HG02678 (cell line): Measurements from ENCODE around the gene UMODL1.
"Not testable (repeated sequence)": the region's sequence is repeated elsewhere in the genome, so short reads cannot be mapped to it uniquely, and the experiment has no call there.

Experiments used
- ATAC-seq: cut with Tn5 transposase; IDR thresholded peaks from one replicate; pipeline ENCODE4 v1.9.1; 2021; ENCODE audit warnings: mild to moderate bottlenecking, moderate library complexity; ENCODE audit not compliant: unreplicated experiment

Gene UMODL1

DNA sequence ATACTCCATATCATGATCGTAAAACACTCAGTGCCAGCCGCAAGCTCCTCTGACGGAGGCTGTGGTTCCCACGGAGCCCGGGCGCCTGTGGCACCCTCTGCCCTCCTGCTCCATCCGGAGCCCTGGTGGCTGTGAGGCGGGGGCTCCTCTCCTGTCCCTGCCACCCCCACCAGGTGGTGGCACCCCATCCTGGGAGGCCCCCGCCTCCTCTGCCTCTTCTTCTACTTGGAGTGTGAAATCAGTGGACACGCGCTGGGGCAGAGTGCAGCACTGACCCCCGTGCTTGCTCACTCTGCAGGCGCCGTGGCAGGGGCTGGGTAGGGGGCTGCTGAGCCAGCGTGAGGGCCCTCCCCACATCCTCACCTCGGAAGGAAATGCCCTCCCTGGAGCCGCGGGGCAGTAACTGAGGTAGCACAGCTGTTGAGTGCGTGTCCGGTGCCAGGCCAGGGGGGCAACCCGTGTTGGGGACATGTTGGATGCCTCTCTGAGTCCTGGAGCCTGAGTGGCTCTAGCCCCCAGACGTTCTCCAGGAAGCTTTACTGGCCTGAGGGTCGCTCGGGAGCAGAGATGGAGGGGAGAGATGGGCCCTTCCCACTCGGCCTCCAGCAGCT lies 89.1 kb downstream of the UMODL1 start:
- no peak for ATAC-seq

DNA sequence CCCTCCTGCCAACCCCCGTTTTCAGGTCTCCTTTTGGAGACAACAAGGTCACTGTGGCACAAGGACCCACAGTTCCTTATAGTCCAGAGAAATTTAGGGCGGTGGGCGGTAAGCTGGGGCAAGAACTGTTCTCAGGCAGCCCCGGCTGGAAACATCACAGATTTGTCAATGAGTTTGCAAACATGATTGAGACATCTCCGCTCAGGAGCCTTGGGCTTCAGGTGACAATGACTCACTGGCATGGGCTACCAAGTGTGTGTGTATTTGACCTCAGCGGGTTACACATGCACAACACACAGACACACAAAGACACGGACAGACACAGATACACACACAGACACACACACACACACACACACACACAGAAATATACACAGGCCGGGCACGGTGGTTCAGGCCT lies 89.6 kb downstream of the UMODL1 start:
- no peak for ATAC-seq

GRCh38 chr21:42161401-42161955 lies 90.4 kb downstream of the UMODL1 start:
- ATAC-seq = no peak

DNA sequence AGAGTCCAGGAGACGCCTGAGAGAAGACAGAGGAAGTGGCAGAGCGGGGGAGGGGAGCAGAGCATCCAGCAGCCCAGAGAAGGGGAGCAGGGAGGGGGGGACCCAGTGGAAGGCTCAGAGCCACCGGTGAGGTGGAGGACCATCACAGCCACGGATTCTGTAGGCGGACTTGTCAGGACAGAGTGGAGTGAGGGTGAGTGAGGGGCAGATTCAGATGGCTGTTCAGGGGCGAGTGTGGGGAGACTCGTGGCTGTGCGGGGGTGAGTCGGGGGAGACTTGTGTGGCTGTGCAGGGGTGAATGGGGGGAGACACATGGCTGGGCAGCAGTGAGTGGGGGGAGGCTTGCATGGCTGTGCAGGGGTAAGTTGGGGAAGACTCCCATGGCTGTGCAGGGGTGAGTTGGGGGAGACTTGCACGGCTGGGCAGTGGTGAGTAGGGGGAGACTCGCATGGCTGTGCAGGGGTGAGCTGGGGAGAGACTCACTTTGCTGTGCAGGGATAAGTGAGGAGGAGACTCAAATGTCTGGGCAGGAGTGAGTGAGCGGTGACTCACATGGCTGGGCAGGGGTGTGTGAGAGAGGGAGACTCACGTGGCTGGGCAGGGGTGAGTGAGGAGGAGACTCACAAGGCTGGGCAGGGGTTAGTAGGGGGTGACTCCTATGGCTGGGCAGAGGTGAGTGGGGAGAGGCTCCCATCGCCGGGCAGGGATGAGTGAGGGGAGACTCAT lies 91.0 kb downstream of the UMODL1 start:
- no peak for ATAC-seq

DNA sequence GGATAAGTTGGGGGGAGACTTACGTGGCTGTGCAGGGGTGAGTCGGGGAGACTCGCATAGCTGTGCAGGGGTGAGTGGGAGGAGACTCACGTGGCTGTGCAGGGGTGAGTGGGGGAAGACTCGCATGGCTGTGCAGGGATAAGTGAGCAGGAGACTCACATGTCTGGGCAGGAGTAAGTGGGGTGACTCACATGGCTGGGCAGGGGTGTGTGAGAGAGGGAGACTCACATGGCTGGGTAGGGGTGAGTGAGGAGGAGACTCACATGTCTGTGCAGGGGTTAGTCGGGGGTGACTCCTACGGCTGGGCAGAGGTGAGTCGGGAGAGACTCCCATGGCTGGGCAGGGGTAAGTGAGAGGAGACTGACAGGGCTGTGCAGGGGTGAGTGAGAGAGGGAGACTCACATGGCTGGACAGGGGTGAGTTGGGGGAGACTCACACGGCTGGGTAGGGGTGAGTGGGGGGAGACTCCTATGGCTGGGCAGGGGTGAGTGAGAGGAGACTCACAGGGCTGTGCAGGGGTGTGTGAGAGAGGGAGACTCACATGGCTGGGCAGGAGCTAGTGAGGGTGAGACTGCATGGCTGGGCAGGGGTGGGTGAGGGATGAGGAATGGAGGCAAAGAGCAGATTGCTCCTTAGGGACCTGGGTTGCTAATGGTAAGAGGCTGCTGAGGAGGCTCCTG lies 91.9 kb downstream of the UMODL1 start:
- ATAC-seq = no peak

- ATAC-seq = no peak
Observed at GRCh38 chr21:42163511-42163863, 92.4 kb downstream of the UMODL1 start.

- ATAC-seq = no peak
Observed at GRCh38 chr21:42164064-42164789, 93.1 kb downstream of the UMODL1 start.

DNA sequence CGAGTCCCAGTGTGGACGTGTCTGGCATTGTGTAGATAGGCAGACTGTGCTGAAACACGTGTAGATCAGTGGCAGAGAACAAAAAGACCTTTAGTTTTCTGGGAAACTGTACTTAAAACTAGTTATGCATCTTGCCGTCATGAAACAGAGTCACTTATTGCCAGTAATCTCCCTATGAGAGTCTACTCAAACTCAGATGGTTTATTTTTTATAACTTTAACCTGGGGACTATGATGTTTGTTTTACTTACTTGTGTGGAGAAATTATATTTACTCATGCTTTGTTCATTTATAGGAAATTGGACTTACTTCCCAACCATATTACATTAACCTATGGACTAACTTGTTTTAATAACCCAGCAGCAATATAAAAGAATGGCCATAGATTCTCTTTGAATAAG lies 93.7 kb downstream of the UMODL1 start:
- no peak for ATAC-seq

DNA sequence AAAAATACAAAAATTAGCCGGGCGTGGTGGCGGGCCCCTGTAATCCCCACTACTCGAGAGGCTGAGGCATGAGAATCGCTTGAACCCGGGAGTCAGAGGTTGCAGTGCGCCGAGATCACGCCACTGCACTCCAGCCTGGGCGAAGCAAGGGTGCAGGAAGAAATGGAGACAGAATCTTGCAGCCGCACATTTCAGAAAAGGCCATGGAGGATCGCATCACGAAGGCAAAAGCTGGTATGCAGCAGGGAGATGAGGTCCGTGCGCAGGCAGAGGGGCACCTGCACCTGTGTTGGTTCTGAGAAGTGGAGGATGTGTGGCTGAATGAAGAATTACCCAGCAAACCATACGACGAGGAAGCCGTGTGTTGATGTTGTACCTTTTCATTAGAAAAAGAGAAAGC lies 94.8 kb downstream of the UMODL1 start:
- no peak for ATAC-seq

- ATAC-seq = no peak
Observed at GRCh38 chr21:42169758-42170157, 98.6 kb downstream of the UMODL1 start.

DNA sequence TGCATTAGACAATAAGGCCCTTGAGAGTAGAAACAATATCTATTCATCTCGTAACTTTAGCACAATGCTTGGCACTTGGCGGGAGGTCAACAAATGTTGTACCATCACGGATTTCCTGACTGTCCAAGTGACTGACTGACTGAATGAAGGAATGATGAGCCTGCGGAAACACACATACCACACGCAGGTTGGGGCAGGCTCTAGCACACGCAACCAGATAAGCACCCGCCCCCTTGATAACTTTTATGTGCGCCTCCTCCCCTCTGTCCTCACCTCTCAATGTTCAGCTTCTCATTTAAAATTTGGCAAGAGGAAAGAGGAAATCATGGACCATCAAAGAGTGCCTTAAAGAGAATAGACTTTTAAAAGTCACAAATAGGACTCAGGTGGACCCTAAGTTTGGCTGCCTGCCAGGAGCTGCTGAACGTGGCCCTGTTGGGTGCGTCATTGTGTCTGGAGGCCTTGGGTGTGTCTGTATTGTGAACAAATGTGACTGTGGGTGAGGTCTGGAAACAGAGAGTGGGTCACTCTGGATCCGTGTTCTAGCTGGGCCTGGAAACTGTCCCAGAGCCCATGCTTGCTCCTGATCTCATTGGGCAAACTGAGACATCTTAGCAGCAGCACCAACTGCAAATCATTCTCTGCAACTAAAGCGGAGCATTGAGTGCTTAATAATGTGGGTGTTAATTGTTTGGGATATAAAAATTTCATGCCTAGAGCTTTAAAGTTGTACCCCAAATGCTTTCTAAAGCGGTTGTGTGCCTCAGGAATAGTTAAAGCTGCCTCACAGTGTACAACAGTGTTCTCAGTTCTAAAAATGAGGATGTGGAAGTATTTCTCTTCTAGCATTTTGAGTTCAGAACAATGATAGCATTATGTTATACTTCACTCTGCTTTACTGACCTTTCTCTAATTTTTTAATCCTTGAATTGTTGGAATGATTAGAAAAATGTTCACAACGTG lies 100.3 kb downstream of the UMODL1 start:
- no peak for ATAC-seq

DNA sequence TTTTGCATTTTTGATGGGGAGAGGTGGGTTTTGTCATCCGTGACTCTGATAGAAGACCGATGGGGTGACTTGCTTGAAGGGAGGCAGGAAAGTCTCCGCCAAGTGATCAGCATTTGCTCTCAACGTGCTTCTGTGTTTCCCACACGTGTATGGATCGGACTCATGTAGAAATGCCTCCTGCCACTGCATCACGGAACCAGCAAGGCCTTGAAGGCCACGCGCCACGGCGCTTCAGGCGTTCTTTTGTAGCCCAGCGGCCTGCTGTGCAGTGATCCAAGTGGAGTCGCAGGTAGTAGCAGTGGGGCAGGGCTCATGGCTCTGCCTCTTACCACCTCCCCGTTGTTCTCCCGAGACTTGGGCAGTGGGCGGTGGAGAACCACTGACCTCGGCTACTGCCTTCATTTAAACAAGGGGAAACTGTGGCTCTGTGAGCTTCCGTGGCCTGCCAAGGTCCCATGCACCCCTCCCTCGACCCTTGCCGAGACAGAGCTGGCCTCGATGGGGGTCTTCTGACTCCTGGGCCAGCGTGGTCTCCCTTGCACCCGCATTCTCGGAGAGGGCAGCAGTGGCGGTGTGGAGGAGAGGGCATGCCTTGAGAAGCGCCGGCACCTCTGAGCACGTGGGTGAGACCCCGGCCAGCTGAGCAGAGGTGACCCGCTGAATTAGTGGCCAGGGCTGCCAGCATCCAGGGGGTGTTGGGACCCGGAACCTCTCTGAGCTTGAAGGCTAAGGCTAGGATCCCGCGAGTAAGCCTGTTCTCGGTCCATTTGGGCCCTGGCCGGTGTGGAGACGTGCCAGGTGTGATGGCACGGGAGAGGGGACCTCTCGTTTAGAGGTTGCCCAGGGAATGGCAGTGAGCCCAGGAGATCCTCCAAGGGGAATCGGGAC lies 101.7 kb downstream of the UMODL1 start:
- ATAC-seq = no peak

GRCh38 chr21:42174173-42174572 lies 103.1 kb downstream of the UMODL1 start:
- ATAC-seq = no peak

DNA sequence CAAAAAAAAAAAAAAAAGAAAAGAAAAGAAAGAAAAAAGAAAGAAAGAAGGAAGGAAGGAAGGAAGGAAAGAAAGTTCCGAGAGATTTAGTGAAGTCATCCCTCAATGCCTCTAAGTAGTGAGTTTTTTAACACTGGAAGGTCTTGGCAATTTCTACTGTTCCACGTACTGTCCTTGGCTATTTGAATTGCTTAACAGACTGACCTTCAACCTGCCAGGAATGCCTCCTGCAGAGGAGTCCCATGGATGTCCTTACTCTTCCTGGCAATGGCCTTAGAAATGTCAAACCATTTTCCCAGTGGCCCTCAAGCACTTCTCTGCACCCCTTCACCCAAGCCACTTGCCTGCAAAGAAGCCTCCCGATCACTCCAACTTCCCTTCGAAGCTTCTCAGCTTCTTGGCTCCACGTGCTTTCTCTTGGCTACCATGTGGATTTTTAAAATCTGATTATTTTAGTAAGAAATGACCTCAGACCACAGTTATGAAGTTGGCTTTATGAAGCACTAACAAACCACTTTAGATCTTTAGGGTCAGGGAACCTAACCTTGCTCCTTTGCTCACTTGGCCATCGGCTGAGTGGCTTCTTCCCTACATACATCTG lies 104.1 kb downstream of the UMODL1 start:
- no peak for ATAC-seq

DNA sequence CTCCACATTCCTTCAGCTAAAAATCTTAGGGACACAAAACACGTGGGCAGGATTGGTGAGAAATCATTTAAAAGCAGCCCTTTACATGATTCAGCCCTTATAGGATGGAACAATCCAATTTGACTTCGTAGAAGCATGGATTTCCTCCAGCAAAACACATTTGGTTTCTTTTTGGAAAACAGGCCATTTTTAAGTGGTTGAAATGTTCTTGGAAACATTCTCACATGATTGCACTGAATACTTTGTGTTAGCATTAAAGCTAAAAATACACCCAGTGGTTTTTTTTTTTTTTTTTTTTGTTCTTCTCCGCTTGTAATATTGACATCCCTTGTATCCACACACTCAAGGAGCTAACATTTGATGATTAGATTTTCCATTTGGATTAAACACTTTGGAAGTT lies 105.7 kb downstream of the UMODL1 start:
- no peak for ATAC-seq

DNA sequence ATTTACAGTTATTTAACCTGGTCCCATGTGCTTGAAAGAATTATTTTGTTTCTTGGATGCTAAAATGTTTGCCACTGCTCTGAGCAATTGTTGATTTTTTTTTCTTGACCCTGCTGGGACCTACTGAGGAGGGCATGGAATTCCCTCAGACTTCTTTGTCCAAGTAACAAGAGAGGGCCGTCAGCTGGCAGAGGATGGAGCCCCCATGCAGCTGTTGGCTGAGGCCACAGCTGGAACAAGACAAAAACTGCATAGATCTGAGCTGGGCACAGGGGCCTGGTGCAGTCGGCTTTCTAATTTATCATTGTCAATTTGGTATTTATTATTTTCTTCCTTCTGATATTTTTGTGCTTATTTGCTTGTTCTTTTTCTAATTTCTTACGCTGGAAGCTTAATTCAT lies 108.2 kb downstream of the UMODL1 start:
- no peak for ATAC-seq

DNA sequence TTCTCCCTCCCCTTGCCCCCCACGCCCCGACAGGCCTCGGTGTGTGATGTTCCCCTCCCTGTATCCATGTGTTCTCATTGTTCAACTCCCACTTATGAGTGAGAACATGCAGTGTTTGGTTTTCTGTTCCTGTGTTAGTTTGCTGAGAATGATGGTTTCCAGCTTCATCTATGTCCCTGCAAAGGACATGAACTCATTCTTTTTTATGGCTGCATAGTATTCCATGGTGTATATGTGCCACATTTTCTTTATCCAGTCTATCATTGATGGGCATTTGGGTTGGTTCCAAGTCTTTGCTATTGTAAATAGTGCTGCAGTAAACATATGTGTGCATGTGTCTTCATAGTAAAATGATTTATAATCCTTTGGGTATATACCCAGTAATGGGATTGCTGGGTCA lies 108.9 kb downstream of the UMODL1 start:
- not testable (repeated sequence) for ATAC-seq

DNA sequence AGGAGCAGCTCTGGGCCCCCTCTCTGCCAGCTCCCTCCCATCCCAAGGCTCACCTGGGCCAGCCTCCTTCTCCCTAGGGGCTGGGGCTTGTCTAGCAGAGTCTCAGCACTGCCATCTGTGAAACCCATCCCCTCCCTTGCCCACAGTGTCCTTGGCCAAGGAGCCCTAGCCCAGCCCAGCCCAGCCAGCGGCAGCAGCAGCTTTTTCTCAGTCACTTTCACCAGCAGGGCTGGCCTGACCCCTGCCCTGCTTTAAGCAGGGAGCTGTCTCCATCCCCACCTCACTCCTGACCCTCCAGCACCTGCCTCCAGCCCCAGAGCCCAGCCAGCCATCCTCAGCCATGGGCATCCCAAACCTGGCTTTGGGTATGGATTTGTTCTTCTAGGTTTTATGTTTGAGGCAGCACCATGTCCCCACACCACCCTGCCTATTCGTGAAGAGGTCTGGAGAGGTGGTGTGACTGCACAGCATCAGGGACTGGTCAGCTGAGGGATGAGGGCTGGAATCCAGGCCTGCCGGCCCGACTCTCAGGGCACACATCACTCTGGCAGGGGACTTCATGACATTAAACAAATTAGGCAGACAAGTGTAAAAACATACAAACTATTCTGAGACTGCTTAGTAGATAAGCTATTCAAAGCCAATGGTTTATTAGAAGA lies 111.7 kb downstream of the UMODL1 start:
- no peak for ATAC-seq
